GM10266 (cell line): Measurements from ENCODE around the gene BMERB1.

Experiments used
- DNase-seq: peaks from one replicate; pipeline ENCODE4 v3.0.0; 2012; ENCODE audit errors: extremely low spot score
- CTCF ChIP-seq: IDR thresholded peaks from 2 replicates; pipeline ENCODE4 v1.5.1; 2012; ENCODE audit warnings: mild to moderate bottlenecking, low read depth; ENCODE audit not compliant: control insufficient read depth, insufficient read depth; ENCODE audit errors: missing control alignments

BMERB1 gene

DNA sequence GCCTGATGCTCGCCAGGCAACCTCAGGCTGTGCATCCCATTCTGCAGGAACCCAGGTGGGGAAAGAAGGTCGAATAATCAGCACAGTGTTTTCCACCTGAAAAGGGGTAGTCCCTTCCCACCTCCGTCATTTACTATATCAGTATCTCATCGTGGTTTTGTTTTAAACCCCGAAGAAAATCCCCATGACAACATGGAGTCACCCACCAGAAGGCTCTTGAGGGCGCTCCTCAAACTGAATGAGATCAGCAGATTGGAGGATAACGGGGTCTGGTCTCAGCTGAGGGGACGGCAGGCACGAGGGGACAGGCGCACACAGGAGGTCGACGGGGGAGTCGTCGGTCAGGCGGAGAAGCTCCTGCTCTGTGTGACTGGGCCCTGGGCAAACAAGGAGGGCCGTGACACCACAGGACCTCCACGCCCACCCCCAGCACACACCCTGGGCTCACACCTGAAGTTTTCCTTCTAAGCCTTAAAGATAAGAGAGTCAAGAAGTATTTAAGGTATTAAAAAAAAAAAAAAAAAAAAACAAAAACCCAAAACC lies 164.3 kb downstream of the BMERB1 start:
- DNase-seq, result no peak
- no peak for TF ChIP-seq CTCF

DNA sequence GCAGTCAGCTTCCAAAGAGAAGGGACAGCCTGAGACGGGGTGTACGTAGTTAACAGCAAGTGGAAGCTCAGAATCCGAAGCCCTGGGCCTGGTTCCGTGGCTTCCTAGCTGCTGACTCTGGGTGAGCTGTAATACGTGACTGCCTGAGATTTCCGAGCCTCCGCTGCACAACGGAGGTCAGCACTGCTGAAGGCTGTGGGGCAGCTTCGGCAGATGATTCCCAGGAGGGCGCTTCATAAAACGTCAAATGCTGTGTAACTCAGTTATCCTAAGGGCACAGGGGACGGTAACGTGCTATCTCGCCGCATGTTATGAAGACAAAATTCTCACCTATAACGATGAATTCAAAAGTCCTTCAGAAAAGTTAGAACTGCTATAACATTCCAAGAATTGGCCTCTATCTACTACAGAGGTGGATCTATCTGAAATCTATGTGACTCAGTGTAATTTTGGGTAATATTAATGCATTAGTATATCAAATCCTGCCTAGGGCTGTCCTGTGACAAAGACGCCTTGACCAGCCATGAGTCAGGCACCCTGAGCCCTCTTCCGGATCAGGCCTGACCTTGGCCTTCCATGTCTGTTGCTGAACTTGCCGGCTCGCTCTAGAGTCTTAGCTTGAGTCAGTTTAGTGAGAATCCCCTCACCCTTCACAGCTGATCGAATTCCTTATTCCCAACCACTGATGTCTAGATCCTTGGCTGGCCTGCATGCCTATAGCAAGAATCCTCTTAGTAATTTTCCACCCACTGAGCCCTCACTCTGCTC lies 165.1 kb downstream of the BMERB1 start:
- no peak for TF ChIP-seq CTCF
- DNase-seq, result no peak

GRCh38 chr16:15601212-15601879 lies 167.0 kb downstream of the BMERB1 start:
- no peak for DNase-seq
- no peak for TF ChIP-seq CTCF

- no peak for TF ChIP-seq CTCF
- DNase-seq, result no peak
Observed at GRCh38 chr16:15602285-15603044, 168.1 kb downstream of the BMERB1 start.

GRCh38 chr16:15604460-15605440 lies 170.4 kb downstream of the BMERB1 start:
- no peak for TF ChIP-seq CTCF
- no peak for DNase-seq

DNA sequence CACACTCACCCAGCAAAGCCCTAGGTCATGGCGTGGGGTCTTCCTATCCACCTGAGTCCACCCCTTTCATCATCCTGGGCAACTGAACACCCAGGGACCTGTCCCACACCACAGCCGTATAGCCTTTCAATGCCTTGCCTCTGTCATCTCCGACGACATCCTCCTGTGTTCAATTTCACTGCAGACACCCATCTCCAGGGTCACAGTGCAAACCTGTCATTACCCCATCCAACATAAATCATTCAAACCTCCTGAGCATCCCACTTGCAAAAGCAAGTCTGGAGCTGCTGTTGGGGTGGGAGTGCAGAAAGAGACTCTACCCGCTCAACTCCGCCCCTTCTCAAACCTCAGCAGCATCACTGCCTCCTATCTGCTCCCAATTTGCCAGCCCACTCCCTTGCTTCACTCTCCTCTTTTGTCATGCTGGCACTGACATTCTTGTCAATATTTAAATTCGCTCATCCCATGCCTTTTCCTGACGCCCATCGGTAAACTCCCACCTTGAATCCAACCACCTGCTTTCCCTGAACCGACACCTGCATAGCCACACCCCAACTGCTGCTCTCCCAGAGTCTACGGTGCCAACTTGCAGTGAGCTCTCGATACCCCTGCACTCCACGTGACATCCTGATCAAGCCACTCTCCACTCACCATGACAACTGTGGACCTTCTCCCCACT lies 171.6 kb downstream of the BMERB1 start:
- no peak for DNase-seq

More for the DNA sequence above, 171.6 kb downstream of the BMERB1 start:
- no peak for TF ChIP-seq CTCF
